K562 (cell line): ENCODE results near the gene RAMP2. TPM values are rescaled to one million over a fixed set of nuclear protein-coding genes. Genes with fewer than 3 reads are reported as not detected.

Source experiments
- CUX1 ChIP-seq: fragments of 200-800 bp; sonication (Bioruptor generic); IDR thresholded peaks from 2 replicates; pipeline ENCODE4 v1.6.1; 2016; ENCODE audit warnings: missing genetic modification characterization, missing compliant biosample characterization
- DPF2 ChIP-seq: fragments of 450-650 bp; IDR thresholded peaks from 2 replicates; pipeline ENCODE4 v1.6.1; 2016
- ETV1 ChIP-seq: fragments of 450-650 bp; conservative IDR thresholded peaks from 2 replicates; pipeline ENCODE4 v1.6.1; 2016; ENCODE audit warnings: missing genetic modification characterization, control low read depth, low read depth, missing compliant biosample characterization
- ILF3 ChIP-seq: fragments of 450-650 bp; IDR thresholded peaks from 2 replicates; pipeline ENCODE4 v1.6.1; 2018; ENCODE audit warnings: antibody characterized with exemption, mild to moderate bottlenecking, moderate library complexity, borderline replicate concordance
- KDM5B ChIP-seq: fragments of 200-600 bp; sonication (generic); IDR thresholded peaks from 2 replicates; pipeline ENCODE4 v1.6.1; 2012; ENCODE audit warnings: low read depth, mild to moderate bottlenecking, moderate library complexity, low read length, control low read depth, inconsistent platforms; ENCODE audit not compliant: insufficient replicate concordance
- NEUROD1 ChIP-seq: fragments of 150-350 bp; IDR thresholded peaks from 2 replicates; pipeline ENCODE4 v1.6.1; 2014; ENCODE audit warnings: borderline replicate concordance, low read length, low read depth; ENCODE audit not compliant: partially characterized antibody
- NUFIP1 ChIP-seq: fragments of 450-650 bp; IDR thresholded peaks from 2 replicates; pipeline ENCODE4 v1.6.1; 2018; ENCODE audit not compliant: partially characterized antibody
- PHTF2 ChIP-seq: fragments of 250-450 bp; sonication (Bioruptor Pico); IDR thresholded peaks from 2 replicates; pipeline ENCODE4 v1.5.0; 2021; ENCODE audit warnings: mild to moderate bottlenecking
- RB1 ChIP-seq: fragments of 450-650 bp; IDR thresholded peaks from 2 replicates; pipeline ENCODE4 v1.6.1; 2017; ENCODE audit warnings: low read depth, mild to moderate bottlenecking
- RNF219 ChIP-seq: fragments of 250-450 bp; sonication (Bioruptor Pico); IDR thresholded peaks from 2 replicates; pipeline ENCODE4 v1.5.0; 2022; ENCODE audit warnings: mild to moderate bottlenecking
- SMAD4 ChIP-seq: fragments of 250-450 bp; sonication (Bioruptor Pico); conservative IDR thresholded peaks from 2 replicates; pipeline ENCODE4 v1.8.0; 2021; ENCODE audit warnings: inconsistent platforms, mild to moderate bottlenecking, moderate library complexity
- ZBED1 ChIP-seq: IDR thresholded peaks from 2 replicates; pipeline ENCODE4 v1.6.1; 2014
- ZBTB1 ChIP-seq: sonication (generic); formaldehyde crosslinking; IDR thresholded peaks from 2 replicates; pipeline ENCODE4 v1.8.1; 2023; ENCODE audit warnings: missing genetic modification reagents, low read depth, mild to moderate bottlenecking, borderline replicate concordance
- ZC3H4 ChIP-seq: sonication (generic); formaldehyde crosslinking; IDR thresholded peaks from 2 replicates; pipeline ENCODE4 v1.9.0; 2021; ENCODE audit warnings: missing genetic modification reagents, borderline replicate concordance
- ZNF143 ChIP-seq: sonication (generic); formaldehyde crosslinking; IDR thresholded peaks from 2 replicates; pipeline ENCODE4 v1.9.0; 2022; ENCODE audit warnings: mild to moderate bottlenecking, missing genetic modification reagents
- ZNF280B ChIP-seq: fragments of 250-450 bp; sonication (Bioruptor Pico); IDR thresholded peaks from 2 replicates; pipeline ENCODE4 v1.5.1; 2021; ENCODE audit warnings: mild to moderate bottlenecking
- ZNF507 ChIP-seq: conservative IDR thresholded peaks from 2 replicates; pipeline ENCODE4 v1.6.1; 2017; ENCODE audit warnings: missing genetic modification characterization, missing compliant biosample characterization
- polyA plus RNA-seq, 8 experiments: library from polyadenylated mRNA; depleted of rRNA in 4 of 8; stranded (reverse) in 5 of 8; unstranded in 3 of 8; fragments of >200 nt; fragmentation: Nextera tagmentation in 2 of 8; fragmentation: Illumina TruSeq in 1 of 8; extraction: Ambion mirVana in 2 of 8; extraction: Trizol in 1 of 8; gene quantifications; 2 replicates each; pipeline versions ENCODE4 v1.2.1 to v1.2.3, GENCODE V29; 2011 to 2014; ENCODE audit warnings: inconsistent platforms in 1 of 8, missing spikeins in 1 of 8
- total RNA-seq, 7 experiments: library from RNA; depleted of rRNA in 6 of 7; stranded (reverse); fragments of >200 nt in 6 of 7; fragmentation: Illumina TruSeq in 2 of 7; extraction: Trizol in 2 of 7; gene quantifications; 2 replicates each; pipeline versions ENCODE4 v1.2.1 to v1.2.3, GENCODE V29; 2011 to 2021; ENCODE audit warnings: low replicate concordance in 1 of 7
- TF ChIP-seq, protein P1 (sequence below): sonication (generic); formaldehyde crosslinking; IDR thresholded peaks from 2 replicates; pipeline ENCODE4 v1.8.1; 2023; ENCODE audit warnings: mild to moderate bottlenecking, missing genetic modification reagents

Gene RAMP2
- total and polyA plus RNA-seq, 9 of the 15 experiments (the other 6 are each of a cell fraction or from before 2014, with no cell fraction given) = not detected

- TF ChIP-seq RNF219 (CRISPR knock-in tag) = no peak
- TF ChIP-seq NEUROD1 = peak; percentile 58
- TF ChIP-seq ZBED1 = peak; percentile 79; the same call in 1 of the 2 replicates
- peak; percentile 50 for TF ChIP-seq RB1
- TF ChIP-seq ZNF143 (CRISPR knock-in tag) = no peak
- TF ChIP-seq, protein P1, sequence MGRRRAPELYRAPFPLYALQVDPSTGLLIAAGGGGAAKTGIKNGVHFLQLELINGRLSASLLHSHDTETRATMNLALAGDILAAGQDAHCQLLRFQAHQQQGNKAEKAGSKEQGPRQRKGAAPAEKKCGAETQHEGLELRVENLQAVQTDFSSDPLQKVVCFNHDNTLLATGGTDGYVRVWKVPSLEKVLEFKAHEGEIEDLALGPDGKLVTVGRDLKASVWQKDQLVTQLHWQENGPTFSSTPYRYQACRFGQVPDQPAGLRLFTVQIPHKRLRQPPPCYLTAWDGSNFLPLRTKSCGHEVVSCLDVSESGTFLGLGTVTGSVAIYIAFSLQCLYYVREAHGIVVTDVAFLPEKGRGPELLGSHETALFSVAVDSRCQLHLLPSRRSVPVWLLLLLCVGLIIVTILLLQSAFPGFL (CRISPR knock-in tag) = no peak
- TF ChIP-seq ILF3 = no peak
- TF ChIP-seq ZBTB1 (CRISPR knock-in tag) = no peak
- no peak for TF ChIP-seq ZNF507 (tag)
- TF ChIP-seq ETV1 (tag) = no peak
- no peak for TF ChIP-seq ZNF280B (CRISPR knock-in tag)
- TF ChIP-seq KDM5B = peak; percentile 65
- no peak for TF ChIP-seq NUFIP1
- no peak for TF ChIP-seq PHTF2 (CRISPR knock-in tag)
- no peak for TF ChIP-seq ZC3H4
- peak; percentile 95 for TF ChIP-seq DPF2
- TF ChIP-seq SMAD4 (CRISPR knock-in tag) = peak; percentile 76
- no peak for TF ChIP-seq CUX1 (CRISPR knock-in tag)
Measured at GRCh38 chr17:42779936-42780850, 19.2 kb downstream of the RAMP2 start, which contains the start of gene WNK4 (continued).
